GM18868 (cell line): ENCODE results near the gene HMGB2.

Experiments
- ATAC-seq: cut with Tn5 transposase; IDR thresholded peaks from one replicate; pipeline ENCODE4 v1.9.1; 2021; ENCODE audit warnings: mild to moderate bottlenecking, moderate library complexity; ENCODE audit not compliant: unreplicated experiment

The HMGB2 gene

GRCh38 chr4:173288698-173289352 lies 45.3 kb downstream of the HMGB2 start:
- ATAC-seq, result peak; percentile 56

DNA sequence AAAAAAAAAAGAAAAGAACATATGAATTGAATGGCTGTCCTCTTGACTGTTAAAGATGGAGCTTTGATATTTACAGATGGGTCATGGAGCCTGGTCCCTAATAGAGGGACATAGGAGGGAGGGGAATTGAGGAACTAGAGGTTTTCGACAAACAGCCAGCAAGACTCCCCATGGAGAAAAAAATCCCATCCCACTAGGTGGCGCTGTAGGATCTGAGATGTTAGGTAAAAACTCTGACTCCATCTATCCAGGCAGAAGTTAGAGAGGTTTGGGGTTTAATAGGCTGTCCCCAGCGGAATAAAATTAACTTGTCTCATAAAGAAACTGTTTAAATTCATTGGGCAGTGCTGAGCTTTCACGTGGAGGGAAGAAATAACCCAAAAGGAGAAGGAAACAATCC lies 45.9 kb downstream of the HMGB2 start:
- ATAC-seq, result peak; percentile 73

DNA sequence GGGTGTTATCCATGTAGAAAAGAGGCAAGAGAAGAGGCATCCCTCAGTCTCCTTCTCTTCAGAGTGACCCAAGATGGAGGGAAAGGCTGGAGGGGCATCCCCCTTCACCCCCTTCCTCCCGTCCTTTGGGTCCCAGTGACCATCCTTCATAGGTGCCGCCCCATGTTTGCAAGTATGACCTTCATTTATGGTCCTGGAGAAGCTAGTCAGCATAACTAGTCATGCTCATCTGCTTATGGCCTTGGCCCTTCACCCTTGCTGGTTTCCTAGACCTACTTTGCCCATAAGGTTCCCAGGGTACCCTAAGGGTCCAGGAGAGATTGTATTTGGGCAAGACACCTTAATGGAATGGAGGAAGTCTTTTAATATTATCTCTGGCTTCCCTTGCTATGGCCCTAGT lies 46.7 kb downstream of the HMGB2 start:
- ATAC-seq, result no peak

DNA sequence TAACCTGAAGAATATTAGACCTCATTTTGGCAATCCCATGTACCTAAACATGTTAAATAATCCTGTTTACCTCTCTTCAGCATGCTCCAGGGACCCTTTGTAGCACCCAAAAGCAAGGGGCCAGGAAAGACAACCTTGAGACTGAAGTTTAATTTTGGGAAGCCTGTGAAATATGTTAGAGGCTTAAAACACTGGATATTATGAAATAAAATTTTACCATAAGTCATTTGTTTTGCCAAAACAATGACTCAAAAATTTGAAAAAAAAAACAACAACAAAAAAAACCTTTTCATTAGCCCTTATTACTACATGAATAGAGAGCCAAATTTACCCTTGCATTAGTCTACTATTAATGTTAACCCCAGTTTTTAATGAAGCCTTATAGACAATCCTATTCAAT lies 49.7 kb downstream of the HMGB2 start:
- ATAC-seq, result no peak

- ATAC-seq, result no peak
Measured at GRCh38 chr4:173282626-173283025, 51.5 kb downstream of the HMGB2 start.

GRCh38 chr4:173282256-173282562 lies 51.9 kb downstream of the HMGB2 start:
- ATAC-seq, result no peak

- ATAC-seq, result peak; percentile 64
Measured at GRCh38 chr4:173281406-173282255, 52.5 kb downstream of the HMGB2 start.
